Mesothelial cell of epicardium (in vitro differentiated cells): ENCODE results near the gene RABGGTA. TPM values are rescaled to one million over a fixed set of nuclear protein-coding genes. Genes with fewer than 3 reads are reported as not detected.

Source experiments
- DNase-seq, 2 experiments: peaks; one replicate each; pipeline ENCODE4 v3.0.0; 2021; ENCODE audit warnings: low spot score in 2 of 2; ENCODE audit not compliant: unreplicated experiment in 2 of 2
- H3K27ac Mint-ChIP-seq: 2 replicates; pipeline ENCODE4 v1.8.0; 2021; ENCODE audit warnings: mixed read lengths
- H3K27me3 Mint-ChIP-seq: 2 replicates; pipeline ENCODE4 v1.8.0; 2021; ENCODE audit warnings: low read depth, mixed read lengths
- H3K36me3 Mint-ChIP-seq: 2 replicates; pipeline ENCODE4 v1.8.0; 2021; ENCODE audit warnings: mixed read lengths
- H3K4me1 Mint-ChIP-seq: 2 replicates; pipeline ENCODE4 v1.8.0; 2021; ENCODE audit warnings: mixed read lengths
- H3K4me3 Mint-ChIP-seq: 2 replicates; pipeline ENCODE4 v1.8.0; 2021; ENCODE audit warnings: mild to moderate bottlenecking, moderate library complexity, mixed read lengths
- H3K9me3 Mint-ChIP-seq: 2 replicates; pipeline ENCODE4 v1.8.0; 2021; ENCODE audit warnings: mixed read lengths
- total RNA-seq: library from RNA; stranded (reverse); gene quantifications from 3 replicates; pipeline ENCODE4 v1.2.1, GENCODE V29; 2021
- TF ChIP-seq, protein P1 (sequence below): fragments of 200-600 bp; sonication (generic); IDR thresholded peaks from one replicate; pipeline ENCODE4 v1.5.0; 2021; ENCODE audit warnings: antibody characterized with exemption; ENCODE audit not compliant: unreplicated experiment

RABGGTA gene
- total RNA-seq, 1 donor from 2014 or later = 28.7 TPM

DNA sequence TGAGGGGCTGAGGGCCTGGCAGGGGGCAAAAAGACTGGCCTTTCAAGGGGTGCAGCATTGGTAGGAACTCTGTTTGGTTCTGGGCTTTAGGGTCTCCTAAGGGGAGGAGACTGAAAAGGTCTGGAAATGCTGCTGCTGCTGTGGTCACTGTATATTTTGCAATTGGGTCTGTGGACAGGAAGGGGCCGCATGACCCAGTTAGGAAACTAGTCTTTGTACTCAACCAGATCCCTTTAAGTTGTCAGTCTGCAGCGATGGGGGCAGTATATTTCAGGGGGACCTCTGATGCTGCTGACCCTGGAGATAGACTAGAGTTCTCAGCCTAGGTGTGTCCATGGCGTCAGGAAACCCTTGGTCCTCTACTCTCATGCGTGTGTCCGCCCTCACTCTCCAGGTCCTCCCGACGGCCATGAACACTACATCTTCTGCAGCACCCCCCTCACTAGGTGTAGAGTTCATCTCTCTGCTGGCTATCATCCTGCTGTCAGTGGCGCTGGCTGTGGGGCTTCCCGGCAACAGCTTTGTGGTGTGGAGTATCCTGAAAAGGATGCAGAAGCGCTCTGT lies 43.9 kb upstream of the RABGGTA start:
- Mint-ChIP-seq H3K9me3 (no peaks in the 10 kb centered on the region), H3K4me1 (no peaks in the 10 kb centered on the region), H3K27me3 (peaks cover 27% of the 10 kb centered on the region), H3K27ac (no peak overlapping the region), H3K36me3 (peaks cover under 1% of the 10 kb centered on the region), H3K4me3 (no peak overlapping the region)
- DNase-seq = no peak
- TF ChIP-seq, protein P1, sequence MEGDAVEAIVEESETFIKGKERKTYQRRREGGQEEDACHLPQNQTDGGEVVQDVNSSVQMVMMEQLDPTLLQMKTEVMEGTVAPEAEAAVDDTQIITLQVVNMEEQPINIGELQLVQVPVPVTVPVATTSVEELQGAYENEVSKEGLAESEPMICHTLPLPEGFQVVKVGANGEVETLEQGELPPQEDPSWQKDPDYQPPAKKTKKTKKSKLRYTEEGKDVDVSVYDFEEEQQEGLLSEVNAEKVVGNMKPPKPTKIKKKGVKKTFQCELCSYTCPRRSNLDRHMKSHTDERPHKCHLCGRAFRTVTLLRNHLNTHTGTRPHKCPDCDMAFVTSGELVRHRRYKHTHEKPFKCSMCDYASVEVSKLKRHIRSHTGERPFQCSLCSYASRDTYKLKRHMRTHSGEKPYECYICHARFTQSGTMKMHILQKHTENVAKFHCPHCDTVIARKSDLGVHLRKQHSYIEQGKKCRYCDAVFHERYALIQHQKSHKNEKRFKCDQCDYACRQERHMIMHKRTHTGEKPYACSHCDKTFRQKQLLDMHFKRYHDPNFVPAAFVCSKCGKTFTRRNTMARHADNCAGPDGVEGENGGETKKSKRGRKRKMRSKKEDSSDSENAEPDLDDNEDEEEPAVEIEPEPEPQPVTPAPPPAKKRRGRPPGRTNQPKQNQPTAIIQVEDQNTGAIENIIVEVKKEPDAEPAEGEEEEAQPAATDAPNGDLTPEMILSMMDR = no peak

DNA sequence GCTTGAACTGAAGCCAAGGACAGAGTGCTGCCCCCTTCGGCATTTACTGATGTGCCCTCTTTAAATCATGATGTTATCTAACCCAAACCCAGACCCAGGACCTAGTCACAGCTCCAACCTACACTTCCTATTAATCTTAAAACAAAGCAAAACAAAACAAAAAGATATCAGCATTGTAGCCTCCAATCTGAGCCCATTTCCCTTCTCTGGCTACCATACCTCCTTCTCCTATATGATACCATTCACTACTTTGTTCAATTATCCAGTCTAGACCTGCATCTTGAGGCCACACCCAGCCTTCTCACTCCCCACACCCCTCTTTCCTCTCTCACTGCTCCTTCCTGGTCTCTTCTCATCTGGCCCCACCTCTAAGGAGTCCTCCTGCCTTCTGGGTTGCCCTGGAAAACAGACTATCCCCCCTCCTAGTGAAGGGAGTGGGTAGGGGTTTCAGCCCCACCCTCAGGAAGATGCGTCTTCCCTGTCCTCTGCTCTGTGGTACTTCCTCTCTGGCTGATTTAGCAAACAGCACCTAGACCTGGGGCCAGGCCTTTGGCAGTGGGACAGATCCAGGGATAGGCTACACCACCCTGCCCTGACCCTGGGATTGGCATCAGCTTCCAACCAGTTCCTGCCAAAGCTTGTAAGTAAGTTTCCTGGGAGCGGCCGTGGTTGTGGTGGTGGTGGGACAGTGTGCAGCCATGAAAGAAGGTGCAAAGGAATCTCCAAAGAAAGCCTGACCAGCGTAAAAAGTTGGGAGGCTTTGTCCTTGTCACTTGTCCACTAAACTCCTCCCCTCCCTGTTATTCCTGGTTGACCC lies 43.2 kb upstream of the RABGGTA start:
- peaks cover 21% of the 10 kb centered on the region for H3K27me3 Mint-ChIP-seq
- H3K4me1 Mint-ChIP-seq = no peaks in the 10 kb centered on the region
- H3K4me3 Mint-ChIP-seq = no peak overlapping the region
- no peak overlapping the region for H3K27ac Mint-ChIP-seq
- TF ChIP-seq, protein P1 = no peak
- no peaks in the 10 kb centered on the region for H3K9me3 Mint-ChIP-seq
- peaks cover 2% of the 10 kb centered on the region for H3K36me3 Mint-ChIP-seq
- no peak for DNase-seq

DNA sequence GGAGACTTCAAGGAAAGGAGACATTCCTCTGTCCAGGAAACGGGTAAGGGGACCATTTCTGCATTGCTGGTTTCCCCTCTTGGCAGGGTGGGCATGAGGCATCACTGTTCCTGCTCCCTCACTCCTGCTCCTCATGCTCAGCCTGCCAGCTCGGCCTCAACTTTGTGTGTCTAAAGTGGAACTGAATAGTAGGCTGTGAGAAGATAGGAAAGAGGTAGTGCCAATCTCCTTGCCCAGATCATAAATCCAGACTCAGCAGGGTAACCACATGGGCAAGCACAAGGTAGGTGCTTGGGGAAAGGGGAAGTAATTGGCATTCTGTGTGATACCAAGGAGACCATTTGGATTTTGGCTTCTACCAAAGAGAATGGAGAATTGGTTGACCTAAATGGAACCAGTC lies 42.5 kb upstream of the RABGGTA start:
- no peaks in the 10 kb centered on the region for H3K9me3 Mint-ChIP-seq
- no peak overlapping the region for H3K4me3 Mint-ChIP-seq
- peaks cover 14% of the 10 kb centered on the region for H3K27me3 Mint-ChIP-seq
- TF ChIP-seq, protein P1 = no peak
- DNase-seq = no peak
- H3K4me1 Mint-ChIP-seq = no peaks in the 10 kb centered on the region
- no peak overlapping the region for H3K27ac Mint-ChIP-seq
- H3K36me3 Mint-ChIP-seq = peaks cover 2% of the 10 kb centered on the region

DNA sequence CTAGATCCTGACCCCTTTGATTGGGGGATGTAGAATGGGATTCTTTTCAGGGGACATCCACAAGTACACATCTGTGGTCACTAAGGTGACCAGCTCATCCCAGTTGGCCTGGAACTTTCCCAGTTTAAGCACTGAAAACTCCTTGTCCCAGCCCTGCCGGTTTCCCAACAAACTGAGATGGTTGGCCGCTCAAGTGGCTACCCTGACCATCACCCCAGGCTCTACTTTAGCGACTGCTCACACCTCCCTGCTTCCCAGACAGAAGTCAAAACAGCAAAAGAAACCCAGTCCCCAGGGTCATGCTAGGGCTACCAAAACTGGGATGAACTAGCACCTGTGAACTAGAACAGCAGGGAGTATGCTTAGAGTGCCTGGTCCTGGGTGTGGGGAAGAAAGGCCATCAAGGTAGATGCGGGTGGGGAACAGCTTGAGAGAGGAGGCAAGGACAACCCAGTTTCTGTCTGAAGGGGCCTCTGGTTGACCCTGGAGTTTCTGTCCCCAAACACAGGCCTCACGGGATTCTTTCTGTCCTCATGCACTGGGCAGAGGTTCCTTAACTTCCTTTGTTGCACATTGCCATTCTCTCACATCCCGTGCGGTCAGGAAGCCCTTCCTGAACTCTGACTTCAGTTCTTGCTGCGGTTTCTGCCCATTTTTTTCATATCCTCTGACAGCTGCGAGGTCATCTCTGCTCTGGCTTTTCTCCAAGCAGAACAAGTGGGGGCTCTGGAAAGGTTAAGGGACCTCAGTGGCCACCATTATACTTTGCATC lies 41.5 kb upstream of the RABGGTA start:
- DNase-seq = no peak
- no peaks in the 10 kb centered on the region for H3K9me3 Mint-ChIP-seq
- H3K27me3 Mint-ChIP-seq = peaks cover 8% of the 10 kb centered on the region
- no peak overlapping the region for H3K27ac Mint-ChIP-seq
- peaks cover 2% of the 10 kb centered on the region for H3K36me3 Mint-ChIP-seq
- no peak overlapping the region for H3K4me3 Mint-ChIP-seq
- TF ChIP-seq, protein P1 = no peak
- H3K4me1 Mint-ChIP-seq = peaks cover 2% of the 10 kb centered on the region

DNA sequence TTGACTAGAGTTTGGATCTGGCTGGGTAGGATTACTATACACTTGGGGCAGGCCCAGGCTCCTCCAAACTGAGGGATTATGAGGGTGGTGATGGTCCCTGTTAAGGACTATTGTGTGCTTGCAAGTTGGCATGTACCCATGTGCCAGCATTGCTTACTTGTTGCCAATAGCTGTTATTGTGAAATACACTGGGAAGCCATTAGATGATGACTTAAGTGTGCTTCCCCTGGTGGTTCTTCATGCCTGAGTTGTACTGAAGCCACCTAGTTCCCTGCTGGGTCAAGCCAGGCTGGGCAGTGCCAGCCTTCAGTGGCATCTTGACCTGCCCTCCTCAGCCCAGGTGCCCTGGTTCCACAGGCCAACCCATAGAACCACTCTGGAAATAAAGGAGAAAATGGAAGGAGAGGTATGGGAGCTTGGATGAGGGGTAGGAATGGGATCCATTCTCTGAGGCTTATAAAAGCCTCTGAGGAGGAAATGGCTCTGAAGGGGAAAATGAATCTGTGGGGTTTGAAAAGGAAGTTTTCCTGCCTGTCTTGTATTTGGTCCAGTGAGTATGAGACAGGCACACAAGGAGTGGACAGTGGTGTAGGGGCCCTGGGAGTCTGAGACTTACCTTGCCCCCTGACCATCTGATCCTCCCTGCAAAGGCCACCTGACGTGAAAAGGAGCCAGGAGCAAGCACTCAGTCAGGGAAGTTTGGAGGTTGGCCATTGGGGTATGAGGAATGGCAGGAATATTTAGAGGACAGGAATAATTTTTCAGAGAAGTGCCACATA lies 40.6 kb upstream of the RABGGTA start:
- no peak for DNase-seq
- Mint-ChIP-seq H3K27me3 (no peaks in the 10 kb centered on the region), H3K36me3 (peaks cover 2% of the 10 kb centered on the region), H3K9me3 (no peaks in the 10 kb centered on the region), H3K4me3 (no peak overlapping the region), H3K27ac (no peak overlapping the region), H3K4me1 (peaks cover 2% of the 10 kb centered on the region)
- TF ChIP-seq, protein P1 = no peak
